Sigmoid colon (tissue), 4 donors: ENCODE results near the gene SPATA31C1.

Experiments
- CTCF ChIP-seq, 4 experiments: fragments of 450-650 bp in 3 of 4; fragments of 200-600 bp in 1 of 4; IDR thresholded peaks; one replicate each; pipeline ENCODE4 v1.5.1; 2016 to 2019; ENCODE audit warnings: antibody characterized with exemption in 4 of 4, mild to moderate bottlenecking in 3 of 4, moderate library complexity in 2 of 4
- EP300 ChIP-seq, 4 donors: sonication (generic); formaldehyde crosslinking; IDR thresholded peaks; one replicate each; pipeline ENCODE4 v1.6.1; 2017; ENCODE audit warnings: antibody characterized with exemption in 4 of 4
- POLR2A ChIP-seq, 2 donors: fragments of 450-650 bp; IDR thresholded peaks; one replicate each; pipeline ENCODE4 v1.6.1; 2016; ENCODE audit warnings: antibody characterized with exemption in 2 of 2, mild to moderate bottlenecking in 2 of 2, moderate library complexity in 2 of 2
- POLR2AphosphoS5 ChIP-seq, 4 donors: sonication (generic); formaldehyde crosslinking; IDR thresholded peaks; one replicate each; pipeline ENCODE4 v1.6.1; 2017; ENCODE audit warnings: antibody characterized with exemption in 4 of 4

GRCh38 chr9:87891754-87892153 is 26.0 kb upstream of the SPATA31C1 start:
- no peak for TF ChIP-seq EP300 (IDR thresholded peaks at IDR 0.05)
- TF ChIP-seq CTCF (IDR thresholded peaks at IDR 0.05): no peak
- TF ChIP-seq POLR2A (IDR thresholded peaks at IDR 0.05): no peak
- TF ChIP-seq POLR2AphosphoS5 (IDR thresholded peaks at IDR 0.05): no peak
